CD4-positive, alpha-beta T cell treated with Interleukin-2 at 100 ng/mL for 4 hours (primary cell): ENCODE measurements around the gene PPIAL4G.
"Not testable (repeated sequence)": the region's sequence is repeated elsewhere in the genome, so short reads cannot be mapped to it uniquely, and the experiment has no call there.

Experiments
- DNase-seq: peaks from one replicate; pipeline ENCODE4 v3.0.0-alpha.2; 2020; ENCODE audit warnings: low spot score

The PPIAL4G gene

GRCh38 chr1:148483029-148483428, at the start of gene PPIAL4G:
PPIAL4G (minus strand) TSS chr1:148483302; CDS start chr1:148483252, 50 bp downstream.
- DNase-seq = not testable (repeated sequence)

GRCh38 chr1:148532158-148532557, 49.1 kb upstream of the PPIAL4G start:
- not testable (repeated sequence) for DNase-seq

GRCh38 chr1:148529101-148529567, 46.0 kb upstream of the PPIAL4G start:
- DNase-seq = peak; percentile 67

- DNase-seq = not testable (repeated sequence)
Observed at GRCh38 chr1:148528591-148528990, 45.5 kb upstream of the PPIAL4G start.

- peak; percentile 43 for DNase-seq
Observed at GRCh38 chr1:148526587-148526986, 43.5 kb upstream of the PPIAL4G start.

GRCh38 chr1:148523205-148524144, 40.4 kb upstream of the PPIAL4G start:
- not testable (repeated sequence) for DNase-seq

- DNase-seq = peak; percentile 93
Observed at GRCh38 chr1:148522561-148523204, 39.6 kb upstream of the PPIAL4G start.

GRCh38 chr1:148522072-148522471, 39.0 kb upstream of the PPIAL4G start:
- peak; percentile 86 for DNase-seq

- not testable (repeated sequence) for DNase-seq
Observed at GRCh38 chr1:148514310-148514709, 31.2 kb upstream of the PPIAL4G start.

GRCh38 chr1:148512571-148513184, 29.6 kb upstream of the PPIAL4G start:
- DNase-seq = peak; percentile 54

- DNase-seq = not testable (repeated sequence)
Observed at GRCh38 chr1:148493933-148494332, 10.8 kb upstream of the PPIAL4G start.

- peak; percentile 69 for DNase-seq
Observed at GRCh38 chr1:148481134-148481533, 2.0 kb downstream of the PPIAL4G start.

- not testable (repeated sequence) for DNase-seq
Observed at GRCh38 chr1:148459694-148460093, 23.4 kb downstream of the PPIAL4G start.

- DNase-seq = peak; percentile 34
Observed at GRCh38 chr1:148458901-148459581, 24.1 kb downstream of the PPIAL4G start.

GRCh38 chr1:148458398-148458797, 24.7 kb downstream of the PPIAL4G start:
- DNase-seq = peak; percentile 78

- not testable (repeated sequence) for DNase-seq
Observed at GRCh38 chr1:148452845-148453244, 30.3 kb downstream of the PPIAL4G start.

GRCh38 chr1:148439654-148440325, 43.3 kb downstream of the PPIAL4G start:
- DNase-seq = not testable (repeated sequence)

- no peak for DNase-seq
Observed at GRCh38 chr1:148435406-148435805, 47.7 kb downstream of the PPIAL4G start.

- DNase-seq = no peak
Observed at GRCh38 chr1:148434832-148435231, 48.3 kb downstream of the PPIAL4G start.

- not testable (repeated sequence) for DNase-seq
Observed at GRCh38 chr1:148432916-148433317, 50.2 kb downstream of the PPIAL4G start.
